G401.6 (cell line): ENCODE measurements around the gene SAA4.
"Not testable (repeated sequence)": the region's sequence is repeated elsewhere in the genome, so short reads cannot be mapped to it uniquely, and the experiment has no call there.

ENCODE experiments used
- FAIRE-seq: peaks from 2 replicates; lab custom pipeline; 2012; peaks lifted over from hg19 to GRCh38; lab: Jason Lieb, UNC

SAA4 gene

GRCh38 chr11:18236664-18237356, at the start of gene SAA4:
Gene SAA4 (minus strand): TSS chr11:18236802. CDS start chr11:18235926, 876 bp downstream.
- no peak for FAIRE-seq

GRCh38 chr11:18285841-18286240, 49.2 kb upstream of the SAA4 start:
- no peak for FAIRE-seq

- FAIRE-seq: no peak
Measured at GRCh38 chr11:18282626-18283025, 46.0 kb upstream of the SAA4 start.

- no peak for FAIRE-seq
Measured at GRCh38 chr11:18280438-18281045, 43.9 kb upstream of the SAA4 start.

GRCh38 chr11:18277565-18278271, 41.1 kb upstream of the SAA4 start:
- FAIRE-seq: no peak

GRCh38 chr11:18271206-18271605, 34.6 kb upstream of the SAA4 start:
- no peak for FAIRE-seq

GRCh38 chr11:18270102-18270501, 33.5 kb upstream of the SAA4 start:
- no peak for FAIRE-seq

- not testable (repeated sequence) for FAIRE-seq
Measured at GRCh38 chr11:18269252-18269651, 32.6 kb upstream of the SAA4 start.

GRCh38 chr11:18267335-18268133, 30.9 kb upstream of the SAA4 start:
- not testable (repeated sequence) for FAIRE-seq

GRCh38 chr11:18265949-18266348, 29.3 kb upstream of the SAA4 start, which contains the start of gene SAA1:
Gene SAA1 (plus strand): TSS chr11:18266264. CDS start chr11:18266888, 624 bp downstream.
- FAIRE-seq: no peak

GRCh38 chr11:18264677-18265555, 28.3 kb upstream of the SAA4 start:
- FAIRE-seq: no peak

GRCh38 chr11:18264035-18264434, 27.4 kb upstream of the SAA4 start:
- FAIRE-seq: no peak

- not testable (repeated sequence) for FAIRE-seq
Measured at GRCh38 chr11:18262681-18263350, 26.2 kb upstream of the SAA4 start.

GRCh38 chr11:18261721-18262120, 25.1 kb upstream of the SAA4 start:
- FAIRE-seq: no peak

- FAIRE-seq: no peak
Measured at GRCh38 chr11:18259259-18259658, 22.7 kb upstream of the SAA4 start.

- no peak for FAIRE-seq
Measured at GRCh38 chr11:18254781-18255361, 18.3 kb upstream of the SAA4 start.

- no peak for FAIRE-seq
Measured at GRCh38 chr11:18253778-18254338, 17.3 kb upstream of the SAA4 start.

- no peak for FAIRE-seq
Measured at GRCh38 chr11:18253233-18253632, 16.6 kb upstream of the SAA4 start.

GRCh38 chr11:18248561-18248960, 12.0 kb upstream of the SAA4 start, which contains the start of gene SAA2:
Gene SAA2 (minus strand): TSS chr11:18248668. CDS start chr11:18248011, 657 bp downstream.
- no peak for FAIRE-seq

GRCh38 chr11:18247191-18247581, 10.6 kb upstream of the SAA4 start:
- FAIRE-seq: not testable (repeated sequence)
